HepG2 (cell line): Measurements from ENCODE around the gene UBAP2L.
"Not testable (repeated sequence)": the region's sequence is repeated elsewhere in the genome, so short reads cannot be mapped to it uniquely, and the experiment has no call there.

Source experiments
- EP300 ChIP-seq, 3 experiments: sonication (generic) in 1 of 3; formaldehyde crosslinking in 1 of 3; IDR thresholded peaks; 2 replicates each; pipeline versions ENCODE4 v1.5.1 to v1.6.1; 2011 to 2020; ENCODE audit warnings: low read depth in 2 of 3, low read length in 2 of 3, borderline replicate concordance in 1 of 3, improper control_type of control experiment in 1 of 3, mild to moderate bottlenecking in 1 of 3, missing genetic modification reagents in 1 of 3, moderate library complexity in 1 of 3
- FOXK2 ChIP-seq: fragments of 450-650 bp; IDR thresholded peaks from 2 replicates; pipeline ENCODE4 v1.6.1; 2016
- ZFY ChIP-seq: sonication (generic); formaldehyde crosslinking; IDR thresholded peaks from 2 replicates; pipeline ENCODE4 v1.4.0; 2020; ENCODE audit warnings: missing genetic modification reagents
- ZNF282 ChIP-seq: fragments of 450-650 bp; IDR thresholded peaks from 2 replicates; pipeline ENCODE4 v1.6.1; 2018; ENCODE audit not compliant: partially characterized antibody
- TF ChIP-seq, protein P1 (sequence below): sonication (generic); formaldehyde crosslinking; IDR thresholded peaks from 2 replicates; pipeline ENCODE4 v1.5.0; 2020; ENCODE audit warnings: mild to moderate bottlenecking, missing genetic modification reagents, moderate library complexity
- TF ChIP-seq, protein P2 (sequence below): sonication (generic); formaldehyde crosslinking; IDR thresholded peaks from 2 replicates; pipeline ENCODE4 v1.8.0; 2022; ENCODE audit warnings: mild to moderate bottlenecking, missing genetic modification reagents, borderline replicate concordance

DNA sequence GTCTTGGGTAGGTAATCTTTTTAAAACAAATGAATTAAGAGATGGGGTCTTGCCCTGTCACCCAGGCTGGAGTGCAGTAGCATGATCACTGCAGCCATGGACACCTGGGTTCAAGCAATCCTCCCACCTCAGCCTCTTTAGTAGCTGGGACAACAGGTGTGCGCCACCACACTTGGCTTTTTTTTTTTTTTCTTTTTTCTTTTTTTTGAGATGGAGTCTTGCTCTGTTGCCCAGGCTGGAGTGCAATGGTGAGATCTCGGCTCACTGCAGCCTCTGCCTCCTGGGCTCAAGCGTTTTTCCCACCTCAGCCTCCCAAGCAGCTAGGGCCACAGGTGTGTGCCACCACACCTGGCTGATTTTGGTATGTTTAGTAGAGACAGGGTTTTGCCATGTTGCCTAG is 10.4 kb downstream of the UBAP2L start:
- TF ChIP-seq, protein P1, sequence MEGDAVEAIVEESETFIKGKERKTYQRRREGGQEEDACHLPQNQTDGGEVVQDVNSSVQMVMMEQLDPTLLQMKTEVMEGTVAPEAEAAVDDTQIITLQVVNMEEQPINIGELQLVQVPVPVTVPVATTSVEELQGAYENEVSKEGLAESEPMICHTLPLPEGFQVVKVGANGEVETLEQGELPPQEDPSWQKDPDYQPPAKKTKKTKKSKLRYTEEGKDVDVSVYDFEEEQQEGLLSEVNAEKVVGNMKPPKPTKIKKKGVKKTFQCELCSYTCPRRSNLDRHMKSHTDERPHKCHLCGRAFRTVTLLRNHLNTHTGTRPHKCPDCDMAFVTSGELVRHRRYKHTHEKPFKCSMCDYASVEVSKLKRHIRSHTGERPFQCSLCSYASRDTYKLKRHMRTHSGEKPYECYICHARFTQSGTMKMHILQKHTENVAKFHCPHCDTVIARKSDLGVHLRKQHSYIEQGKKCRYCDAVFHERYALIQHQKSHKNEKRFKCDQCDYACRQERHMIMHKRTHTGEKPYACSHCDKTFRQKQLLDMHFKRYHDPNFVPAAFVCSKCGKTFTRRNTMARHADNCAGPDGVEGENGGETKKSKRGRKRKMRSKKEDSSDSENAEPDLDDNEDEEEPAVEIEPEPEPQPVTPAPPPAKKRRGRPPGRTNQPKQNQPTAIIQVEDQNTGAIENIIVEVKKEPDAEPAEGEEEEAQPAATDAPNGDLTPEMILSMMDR (CRISPR knock-in tag), result not testable (repeated sequence)
- TF ChIP-seq ZFY (CRISPR knock-in tag); EP300 (IDR thresholded peaks at IDR 0.05; ENCODE audit: low read depth in 2 of 2, low read length in 2 of 2); EP300 (CRISPR knock-in tag; IDR thresholded peaks at IDR 0.05; ENCODE audit: borderline replicate concordance); ZNF282; FOXK2: not testable (repeated sequence)
- TF ChIP-seq, protein P2, sequence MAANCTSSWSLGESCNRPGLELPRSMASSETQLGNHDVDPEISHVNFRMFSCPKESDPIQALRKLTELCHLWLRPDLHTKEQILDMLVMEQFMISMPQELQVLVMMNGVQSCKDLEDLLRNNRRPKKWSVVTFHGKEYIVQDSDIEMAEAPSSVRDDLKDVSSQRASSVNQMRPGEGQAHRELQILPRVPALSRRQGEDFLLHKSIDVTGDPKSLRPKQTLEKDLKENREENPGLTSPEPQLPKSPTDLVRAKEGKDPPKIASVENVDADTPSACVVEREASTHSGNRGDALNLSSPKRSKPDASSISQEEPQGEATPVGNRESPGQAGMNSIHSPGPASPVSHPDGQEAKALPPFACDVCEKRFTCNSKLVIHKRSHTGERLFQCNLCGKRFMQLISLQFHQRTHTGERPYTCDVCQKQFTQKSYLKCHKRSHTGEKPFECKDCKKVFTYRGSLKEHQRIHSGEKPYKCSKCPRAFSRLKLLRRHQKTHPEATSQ (CRISPR knock-in tag), result not testable (repeated sequence)
